Measurements from ENCODE around the gene HMCN2.

HMCN2 gene

GRCh38 chr9:130309689-130310455 is 44.3 kb downstream of the HMCN2 start:
- DNase-seq: no peak

- no peak for DNase-seq
Measured at GRCh38 chr9:130310456-130310855, 44.9 kb downstream of the HMCN2 start.

GRCh38 chr9:130311003-130311402 is 45.4 kb downstream of the HMCN2 start:
- DNase-seq: no peak

- no peak for DNase-seq
Measured at GRCh38 chr9:130311408-130312140, 46.0 kb downstream of the HMCN2 start.

GRCh38 chr9:130313103-130313858 is 47.7 kb downstream of the HMCN2 start:
- DNase-seq: no peak

GRCh38 chr9:130315446-130316226 is 50.1 kb downstream of the HMCN2 start:
- no peak for DNase-seq

- no peak for DNase-seq
Measured at GRCh38 chr9:130316430-130316829, 50.9 kb downstream of the HMCN2 start.

- no peak for DNase-seq
Measured at GRCh38 chr9:130319300-130319699, 53.7 kb downstream of the HMCN2 start.

GRCh38 chr9:130319944-130320712 is 54.6 kb downstream of the HMCN2 start:
- DNase-seq: no peak

- no peak for DNase-seq
Measured at GRCh38 chr9:130320723-130321481, 55.3 kb downstream of the HMCN2 start.

GRCh38 chr9:130321539-130321938 is 56.0 kb downstream of the HMCN2 start:
- no peak for DNase-seq

GRCh38 chr9:130323051-130323745 is 57.6 kb downstream of the HMCN2 start:
- no peak for DNase-seq

GRCh38 chr9:130325921-130326320 is 60.4 kb downstream of the HMCN2 start:
- no peak for DNase-seq

- no peak for DNase-seq
Measured at GRCh38 chr9:130327070-130327780, 61.7 kb downstream of the HMCN2 start.

- no peak for DNase-seq
Measured at GRCh38 chr9:130327781-130328348, 62.3 kb downstream of the HMCN2 start.

GRCh38 chr9:130328349-130328801 is 62.8 kb downstream of the HMCN2 start:
- no peak for DNase-seq

GRCh38 chr9:130329061-130329460 is 63.5 kb downstream of the HMCN2 start:
- no peak for DNase-seq

GRCh38 chr9:130330202-130330862 is 64.8 kb downstream of the HMCN2 start:
- no peak for DNase-seq

GRCh38 chr9:130331061-130331460 is 65.5 kb downstream of the HMCN2 start:
- no peak for DNase-seq
